HG03039 (cell line): ENCODE data around the gene EMID1.
"Not testable (repeated sequence)": the region's sequence is repeated elsewhere in the genome, so short reads cannot be mapped to it uniquely, and the experiment has no call there.

Experiments used
- ATAC-seq: cut with Tn5 transposase; IDR thresholded peaks from one replicate; pipeline ENCODE4 v1.9.1; 2021; ENCODE audit warnings: mild to moderate bottlenecking, moderate library complexity; ENCODE audit not compliant: unreplicated experiment

The EMID1 gene

GRCh38 chr22:29208879-29209623, 3.4 kb downstream of the EMID1 start:
- ATAC-seq = no peak

- ATAC-seq = no peak
These were observed 3.9 kb downstream of the EMID1 start for GRCh38 chr22:29209624-29209929.

- ATAC-seq = no peak
These were observed 5.4 kb downstream of the EMID1 start for GRCh38 chr22:29211066-29211465.

GRCh38 chr22:29211466-29211865, 5.8 kb downstream of the EMID1 start:
- no peak for ATAC-seq

- ATAC-seq = no peak
These were observed 7.0 kb downstream of the EMID1 start for GRCh38 chr22:29212743-29213142.

- no peak for ATAC-seq
These were observed 7.8 kb downstream of the EMID1 start for GRCh38 chr22:29213493-29213892.

GRCh38 chr22:29214232-29214631, 8.5 kb downstream of the EMID1 start:
- ATAC-seq = no peak

GRCh38 chr22:29215012-29215860, 9.5 kb downstream of the EMID1 start:
- ATAC-seq = no peak

GRCh38 chr22:29216011-29216872, 10.5 kb downstream of the EMID1 start:
- ATAC-seq = no peak

GRCh38 chr22:29216873-29217666, 11.4 kb downstream of the EMID1 start:
- no peak for ATAC-seq

- no peak for ATAC-seq
These were observed 12.4 kb downstream of the EMID1 start for GRCh38 chr22:29217827-29218757.

- no peak for ATAC-seq
These were observed 13.2 kb downstream of the EMID1 start for GRCh38 chr22:29218758-29219408.

- not testable (repeated sequence) for ATAC-seq
These were observed 13.7 kb downstream of the EMID1 start for GRCh38 chr22:29219409-29219782.

GRCh38 chr22:29219881-29220670, 14.4 kb downstream of the EMID1 start:
- no peak for ATAC-seq

- no peak for ATAC-seq
These were observed 18.6 kb downstream of the EMID1 start for GRCh38 chr22:29224121-29224858.

- ATAC-seq = no peak
These were observed 19.2 kb downstream of the EMID1 start for GRCh38 chr22:29224859-29225410.

GRCh38 chr22:29225422-29226090, 19.9 kb downstream of the EMID1 start:
- ATAC-seq = no peak
